ENCODE data around the gene ZNF140.

The ZNF140 gene

GRCh38 chr12:133130808-133131128 is 50.0 kb downstream of the ZNF140 start:
- no peak for DNase-seq

DNA sequence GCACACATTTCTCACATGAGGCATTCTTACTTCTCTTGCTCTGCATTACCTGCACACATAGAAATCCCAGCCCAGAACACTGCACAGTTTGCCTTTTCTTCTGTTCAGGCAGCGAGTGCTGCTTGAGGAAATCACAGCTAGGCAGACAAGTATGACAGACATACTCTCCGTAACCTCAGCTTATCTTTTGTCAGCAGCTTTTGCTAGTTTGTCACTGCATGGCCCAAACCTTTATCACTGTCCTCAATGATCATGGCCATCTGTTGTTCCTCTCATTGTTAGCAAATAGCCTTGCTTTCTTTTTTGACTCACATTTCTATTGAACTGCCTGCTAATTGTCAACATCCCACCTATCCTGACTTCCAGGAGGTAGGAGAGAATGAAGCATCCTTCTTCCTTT is 55.0 kb downstream of the ZNF140 start:
- no peak for DNase-seq

- no peak for DNase-seq
These were observed 65.3 kb downstream of the ZNF140 start for GRCh38 chr12:133145981-133146380.

GRCh38 chr12:133156125-133156690 is 75.5 kb downstream of the ZNF140 start:
- no peak for DNase-seq

Measured in inflammatory macrophage treated with lipopolysaccharide for 4 hours (primary cell).